ENCODE results near the gene CORO2A.

CORO2A gene

GRCh38 chr9:98100456-98100855, 92.0 kb downstream of the CORO2A start:
- Histone ChIP-seq H3K56ac (ENCODE audit: low read length) (no peak overlapping the region), H2BK15ac (replicated peaks; ENCODE audit: low read depth) (no peak overlapping the region), H3K4me1 (ENCODE audit: control insufficient read depth, low read depth, low read length) (no peaks in the 10 kb centered on the region), H3K36me3 (ENCODE audit: control insufficient read depth, insufficient read depth, low read length) (no peaks in the 10 kb centered on the region), H3K79me1 (ENCODE audit: low read length) (no peaks in the 10 kb centered on the region), H3K4me2 (ENCODE audit: low read length) (no peak overlapping the region), H3K18ac (ENCODE audit: low read length) (no peak overlapping the region), H3K27me3 (ENCODE audit: insufficient read depth, low read length, poor library complexity) (no peaks in the 10 kb centered on the region), H3K79me2 (ENCODE audit: control insufficient read depth, insufficient read depth, low read length) (no peaks in the 10 kb centered on the region), H2BK5ac (ENCODE audit: low read length) (no peak overlapping the region), H4K8ac (ENCODE audit: low read depth, low read length) (no peak overlapping the region), H3K23ac (ENCODE audit: low read length) (no peak overlapping the region), H3K9ac (ENCODE audit: low read length) (no peak overlapping the region), H3K27ac (ENCODE audit: low read depth, low read length) (no peak overlapping the region), H4K5ac (ENCODE audit: low read length) (no peak overlapping the region), H3K4me3 (ENCODE audit: low read length) (no peak overlapping the region), H2AK5ac (ENCODE audit: low read length) (no peak overlapping the region), H2BK120ac (ENCODE audit: low read depth, low read length) (no peak overlapping the region), H3K4ac (ENCODE audit: low read depth, low read length) (no peak overlapping the region)
- peak; percentile 45 for DNase-seq

- Histone ChIP-seq H3K79me1 (ENCODE audit: low read length) (no peaks in the 10 kb centered on the region), H3K4me3 (ENCODE audit: low read length) (no peak overlapping the region), H3K4ac (ENCODE audit: low read depth, low read length) (no peak overlapping the region), H2BK15ac (replicated peaks; ENCODE audit: low read depth) (no peak overlapping the region), H3K27ac (ENCODE audit: low read depth, low read length) (no peak overlapping the region), H3K79me2 (ENCODE audit: control insufficient read depth, insufficient read depth, low read length) (no peaks in the 10 kb centered on the region), H3K9ac (ENCODE audit: low read length) (no peak overlapping the region), H4K8ac (ENCODE audit: low read depth, low read length) (no peak overlapping the region), H4K5ac (ENCODE audit: low read length) (no peak overlapping the region), H2BK120ac (ENCODE audit: low read depth, low read length) (no peak overlapping the region), H3K36me3 (ENCODE audit: control insufficient read depth, insufficient read depth, low read length) (no peaks in the 10 kb centered on the region), H3K18ac (ENCODE audit: low read length) (no peak overlapping the region), H3K27me3 (ENCODE audit: insufficient read depth, low read length, poor library complexity) (no peaks in the 10 kb centered on the region), H2BK5ac (ENCODE audit: low read length) (no peak overlapping the region), H2AK5ac (ENCODE audit: low read length) (no peak overlapping the region), H3K4me1 (ENCODE audit: control insufficient read depth, low read depth, low read length) (no peaks in the 10 kb centered on the region), H3K4me2 (ENCODE audit: low read length) (no peak overlapping the region), H3K23ac (ENCODE audit: low read length) (no peak overlapping the region), H3K56ac (ENCODE audit: low read length) (no peak overlapping the region)
- no peak for DNase-seq
- no CpG with 5 or more reads among the region's 5 CpGs for WGBS (ENCODE audit: extremely low coverage, insufficient coverage, low lambda C conversion rate)
Measured at GRCh38 chr9:98099898-98100297, 92.5 kb downstream of the CORO2A start.

GRCh38 chr9:98099346-98099745, 93.1 kb downstream of the CORO2A start:
- Histone ChIP-seq H3K4ac (ENCODE audit: low read depth, low read length) (no peak overlapping the region), H3K79me1 (ENCODE audit: low read length) (no peaks in the 10 kb centered on the region), H3K4me1 (ENCODE audit: control insufficient read depth, low read depth, low read length) (no peaks in the 10 kb centered on the region), H4K5ac (ENCODE audit: low read length) (no peak overlapping the region), H3K27ac (ENCODE audit: low read depth, low read length) (no peak overlapping the region), H3K4me2 (ENCODE audit: low read length) (no peak overlapping the region), H3K23ac (ENCODE audit: low read length) (no peak overlapping the region), H3K56ac (ENCODE audit: low read length) (no peak overlapping the region), H2BK5ac (ENCODE audit: low read length) (no peak overlapping the region), H2BK15ac (replicated peaks; ENCODE audit: low read depth) (no peak overlapping the region), H3K36me3 (ENCODE audit: control insufficient read depth, insufficient read depth, low read length) (no peaks in the 10 kb centered on the region), H3K4me3 (ENCODE audit: low read length) (no peak overlapping the region), H2BK120ac (ENCODE audit: low read depth, low read length) (no peak overlapping the region), H4K8ac (ENCODE audit: low read depth, low read length) (no peak overlapping the region), H3K79me2 (ENCODE audit: control insufficient read depth, insufficient read depth, low read length) (no peaks in the 10 kb centered on the region), H2AK5ac (ENCODE audit: low read length) (no peak overlapping the region), H3K18ac (ENCODE audit: low read length) (no peak overlapping the region), H3K27me3 (ENCODE audit: insufficient read depth, low read length, poor library complexity) (no peaks in the 10 kb centered on the region), H3K9ac (ENCODE audit: low read length) (no peak overlapping the region)
- whole genome bisulfite sequencing (ENCODE audit: extremely low coverage, insufficient coverage, low lambda C conversion rate): no CpG with 5 or more reads among the region's 2 CpGs
- DNase-seq: no peak

GRCh38 chr9:98097836-98098235, 94.6 kb downstream of the CORO2A start:
- H3K4ac ChIP-seq (ENCODE audit: low read depth, low read length): no peak overlapping the region
- no peak overlapping the region for H3K56ac ChIP-seq (ENCODE audit: low read length)
- no peaks in the 10 kb centered on the region for H3K79me2 ChIP-seq (ENCODE audit: control insufficient read depth, insufficient read depth, low read length)
- H3K4me3 ChIP-seq (ENCODE audit: low read length): no peak overlapping the region
- H4K5ac ChIP-seq (ENCODE audit: low read length): no peak overlapping the region
- no peak overlapping the region for H2AK5ac ChIP-seq (ENCODE audit: low read length)
- no peak overlapping the region for H2BK120ac ChIP-seq (ENCODE audit: low read depth, low read length)
- H2BK15ac ChIP-seq (replicated peaks; ENCODE audit: low read depth): no peak overlapping the region
- no CpG with 5 or more reads among the region's 4 CpGs for WGBS (ENCODE audit: extremely low coverage, insufficient coverage, low lambda C conversion rate)
- H3K23ac ChIP-seq (ENCODE audit: low read length): no peak overlapping the region
- H3K36me3 ChIP-seq (ENCODE audit: control insufficient read depth, insufficient read depth, low read length): no peaks in the 10 kb centered on the region
- H3K4me1 ChIP-seq (ENCODE audit: control insufficient read depth, low read depth, low read length): no peaks in the 10 kb centered on the region
- no peak overlapping the region for H4K8ac ChIP-seq (ENCODE audit: low read depth, low read length)
- H3K9ac ChIP-seq (ENCODE audit: low read length): no peak overlapping the region
- H3K27ac ChIP-seq (ENCODE audit: low read depth, low read length): no peak overlapping the region
- no peak for DNase-seq
- no peak overlapping the region for H2BK5ac ChIP-seq (ENCODE audit: low read length)
- H3K27me3 ChIP-seq (ENCODE audit: insufficient read depth, low read length, poor library complexity): no peaks in the 10 kb centered on the region
- H3K18ac ChIP-seq (ENCODE audit: low read length): no peak overlapping the region
- H3K4me2 ChIP-seq (ENCODE audit: low read length): no peak overlapping the region
- H3K79me1 ChIP-seq (ENCODE audit: low read length): no peaks in the 10 kb centered on the region

GRCh38 chr9:98096091-98096490, 96.3 kb downstream of the CORO2A start:
- Histone ChIP-seq H2AK5ac (ENCODE audit: low read length) (no peak overlapping the region), H3K36me3 (ENCODE audit: control insufficient read depth, insufficient read depth, low read length) (no peaks in the 10 kb centered on the region), H3K4ac (ENCODE audit: low read depth, low read length) (no peak overlapping the region), H4K5ac (ENCODE audit: low read length) (no peak overlapping the region), H3K4me1 (ENCODE audit: control insufficient read depth, low read depth, low read length) (peaks cover 2% of the 10 kb centered on the region), H3K9ac (ENCODE audit: low read length) (no peak overlapping the region), H2BK5ac (ENCODE audit: low read length) (no peak overlapping the region), H3K56ac (ENCODE audit: low read length) (no peak overlapping the region), H3K27ac (ENCODE audit: low read depth, low read length) (no peak overlapping the region), H3K18ac (ENCODE audit: low read length) (no peak overlapping the region), H3K4me3 (ENCODE audit: low read length) (no peak overlapping the region), H3K27me3 (ENCODE audit: insufficient read depth, low read length, poor library complexity) (no peaks in the 10 kb centered on the region), H2BK120ac (ENCODE audit: low read depth, low read length) (no peak overlapping the region), H4K8ac (ENCODE audit: low read depth, low read length) (no peak overlapping the region), H3K79me2 (ENCODE audit: control insufficient read depth, insufficient read depth, low read length) (no peaks in the 10 kb centered on the region), H2BK15ac (replicated peaks; ENCODE audit: low read depth) (no peak overlapping the region), H3K79me1 (ENCODE audit: low read length) (no peaks in the 10 kb centered on the region), H3K4me2 (ENCODE audit: low read length) (no peak overlapping the region), H3K23ac (ENCODE audit: low read length) (no peak overlapping the region)
- no peak for DNase-seq
- WGBS (ENCODE audit: extremely low coverage, insufficient coverage, low lambda C conversion rate): no CpG with 5 or more reads among the region's 5 CpGs

- no peak overlapping the region for H2BK120ac ChIP-seq (ENCODE audit: low read depth, low read length)
- no peaks in the 10 kb centered on the region for H3K36me3 ChIP-seq (ENCODE audit: control insufficient read depth, insufficient read depth, low read length)
- H3K4me2 ChIP-seq (ENCODE audit: low read length): no peak overlapping the region
- no peak overlapping the region for H4K5ac ChIP-seq (ENCODE audit: low read length)
- no peak overlapping the region for H3K4ac ChIP-seq (ENCODE audit: low read depth, low read length)
- H3K56ac ChIP-seq (ENCODE audit: low read length): no peak overlapping the region
- H3K23ac ChIP-seq (ENCODE audit: low read length): no peak overlapping the region
- no peak overlapping the region for H3K18ac ChIP-seq (ENCODE audit: low read length)
- no peak overlapping the region for H2BK5ac ChIP-seq (ENCODE audit: low read length)
- no peak for DNase-seq
- no peak overlapping the region for H4K8ac ChIP-seq (ENCODE audit: low read depth, low read length)
- no peak overlapping the region for H2BK15ac ChIP-seq (replicated peaks; ENCODE audit: low read depth)
- H3K79me2 ChIP-seq (ENCODE audit: control insufficient read depth, insufficient read depth, low read length): no peaks in the 10 kb centered on the region
- H3K27me3 ChIP-seq (ENCODE audit: insufficient read depth, low read length, poor library complexity): no peaks in the 10 kb centered on the region
- H3K4me1 ChIP-seq (ENCODE audit: control insufficient read depth, low read depth, low read length): peaks cover 2% of the 10 kb centered on the region
- H3K79me1 ChIP-seq (ENCODE audit: low read length): no peaks in the 10 kb centered on the region
- no peak overlapping the region for H3K4me3 ChIP-seq (ENCODE audit: low read length)
- no CpG with 5 or more reads among the region's 7 CpGs for WGBS (ENCODE audit: extremely low coverage, insufficient coverage, low lambda C conversion rate)
- H2AK5ac ChIP-seq (ENCODE audit: low read length): no peak overlapping the region
- H3K27ac ChIP-seq (ENCODE audit: low read depth, low read length): no peak overlapping the region
- H3K9ac ChIP-seq (ENCODE audit: low read length): no peak overlapping the region
Measured at GRCh38 chr9:98095401-98095800, 97.0 kb downstream of the CORO2A start.

All from mesendoderm (in vitro differentiated cells).